Measurements from ENCODE around the gene CAPN13.

CAPN13 gene

DNA sequence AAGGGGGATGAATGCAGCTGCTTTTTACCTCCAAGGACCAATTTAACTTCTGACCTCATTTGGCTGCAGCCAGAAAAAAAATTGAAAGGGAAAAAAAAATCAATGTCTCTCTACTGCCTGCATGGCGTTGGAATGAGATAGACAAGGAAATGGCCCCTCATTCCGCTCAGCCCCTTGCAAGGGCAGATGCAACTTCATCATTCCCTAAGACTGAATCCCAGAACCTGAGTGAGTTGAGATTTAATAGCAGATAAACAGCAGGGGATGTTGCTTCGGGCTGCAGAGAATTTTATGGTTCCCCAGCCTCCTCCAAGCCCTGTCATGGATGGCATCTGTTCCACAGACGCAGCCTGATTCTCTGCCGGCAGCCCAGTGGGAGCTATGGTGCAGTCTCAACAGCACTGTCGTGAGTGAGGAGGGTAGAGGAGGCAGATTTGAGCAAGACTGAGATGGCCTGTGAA is 49.0 kb downstream of the CAPN13 start:
- H3K4me1 ChIP-seq (ENCODE audit: insufficient read depth, low read length) = no peaks in the 10 kb centered on the region
- no peaks in the 10 kb centered on the region for H4K20me1 ChIP-seq (ENCODE audit: insufficient read depth, low read length)
- no peak for ATAC-seq (ENCODE audit: insufficient read depth, low read depth)

DNA sequence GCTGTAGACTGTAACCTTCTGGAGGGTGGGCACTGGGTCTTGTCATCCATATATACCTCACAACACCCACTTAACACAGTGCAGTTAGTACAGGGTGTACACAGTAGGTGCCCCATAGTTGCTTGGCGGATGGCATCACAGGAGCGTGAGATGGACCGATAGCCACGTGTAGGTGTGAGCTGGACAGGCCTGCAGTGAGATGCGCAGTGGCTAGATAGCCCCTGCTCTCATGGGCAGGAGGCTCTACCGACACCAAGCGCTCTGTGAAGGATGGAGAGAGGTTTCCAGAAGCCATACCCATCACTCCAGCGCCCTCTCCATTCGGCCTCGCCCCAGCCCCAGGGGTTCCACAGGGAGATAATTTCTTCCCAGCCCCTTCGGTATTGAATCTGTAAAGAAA is 49.5 kb downstream of the CAPN13 start:
- TF ChIP-seq EZH2 (IDR thresholded peaks at IDR 0.05; ENCODE audit: borderline replicate concordance, low read depth, low read length, severe bottlenecking) (no peak), CTCF (IDR thresholded peaks at IDR 0.05; ENCODE audit: borderline replicate concordance, extremely low read depth, low read length, poor library complexity, severe bottlenecking) (no peak)
- no peak for ATAC-seq (ENCODE audit: insufficient read depth, low read depth)

More for the DNA sequence above, 49.0 kb downstream of the CAPN13 start:
- H3K4me3 ChIP-seq (ENCODE audit: low read depth in 1 of 2, low read length in 2 of 2) = no peak overlapping the region
- DNase-seq = no peak
- H3K4me2 ChIP-seq (ENCODE audit: insufficient read depth, low read length) = no peak overlapping the region
- TF ChIP-seq EZH2 (IDR thresholded peaks at IDR 0.05; ENCODE audit: borderline replicate concordance, low read depth, low read length, severe bottlenecking) = no peak
- TF ChIP-seq CTCF (IDR thresholded peaks at IDR 0.05; ENCODE audit: borderline replicate concordance, extremely low read depth, low read length, poor library complexity, severe bottlenecking) = no peak
- H3K27me3 ChIP-seq (ENCODE audit: insufficient read depth, low read length, poor library complexity) = no peaks in the 10 kb centered on the region
- H2AFZ ChIP-seq (ENCODE audit: low read depth, low read length) = no peak overlapping the region
- H3K9ac ChIP-seq (ENCODE audit: low read depth, low read length) = no peak overlapping the region
- no peaks in the 10 kb centered on the region for H3K36me3 ChIP-seq (ENCODE audit: insufficient read depth, low read length)
- no peak overlapping the region for H3K27ac ChIP-seq (ENCODE audit: low read length)
- no peaks in the 10 kb centered on the region for H3K79me2 ChIP-seq (ENCODE audit: insufficient read depth, low read length)
- no peaks in the 10 kb centered on the region for H3K9me3 ChIP-seq (ENCODE audit: insufficient read depth, low read length, severe bottlenecking)

DNA sequence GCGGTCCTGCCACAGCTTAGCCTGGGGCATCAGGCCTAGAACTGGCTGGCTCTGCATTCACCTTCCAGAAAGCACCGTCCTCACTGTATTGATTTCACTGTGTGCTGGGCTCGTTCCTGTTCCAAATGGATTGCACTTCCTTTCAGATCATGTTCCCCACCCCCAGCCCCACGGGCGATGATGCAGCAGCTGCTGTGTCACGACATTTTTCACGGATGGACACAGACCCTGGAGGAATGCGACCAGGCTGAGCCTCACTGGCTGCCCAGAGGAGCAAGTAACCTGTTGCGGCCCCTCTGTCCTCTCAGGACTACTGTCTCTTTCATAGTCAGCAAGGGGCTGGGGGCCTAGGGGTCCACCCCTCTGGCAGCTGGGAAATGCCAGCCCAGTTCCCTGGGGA is 50.3 kb downstream of the CAPN13 start:
- no peaks in the 10 kb centered on the region for H3K79me2 ChIP-seq (ENCODE audit: insufficient read depth, low read length)

More for the DNA sequence above, 49.5 kb downstream of the CAPN13 start:
- Histone ChIP-seq H3K4me1 (ENCODE audit: insufficient read depth, low read length) (no peaks in the 10 kb centered on the region), H2AFZ (ENCODE audit: low read depth, low read length) (no peak overlapping the region), H3K4me3 (ENCODE audit: low read depth in 1 of 2, low read length in 2 of 2) (no peak overlapping the region), H3K4me2 (ENCODE audit: insufficient read depth, low read length) (no peak overlapping the region), H3K9ac (ENCODE audit: low read depth, low read length) (no peak overlapping the region), H3K27ac (ENCODE audit: low read length) (no peak overlapping the region), H3K27me3 (ENCODE audit: insufficient read depth, low read length, poor library complexity) (no peaks in the 10 kb centered on the region), H3K79me2 (ENCODE audit: insufficient read depth, low read length) (no peaks in the 10 kb centered on the region), H3K36me3 (ENCODE audit: insufficient read depth, low read length) (no peaks in the 10 kb centered on the region), H3K9me3 (ENCODE audit: insufficient read depth, low read length, severe bottlenecking) (no peaks in the 10 kb centered on the region), H4K20me1 (ENCODE audit: insufficient read depth, low read length) (no peaks in the 10 kb centered on the region)
- DNase-seq = no peak

More for the DNA sequence above, 50.3 kb downstream of the CAPN13 start:
- peaks cover 7% of the 10 kb centered on the region for H3K27me3 ChIP-seq (ENCODE audit: insufficient read depth, low read length, poor library complexity)
- no peak for ATAC-seq (ENCODE audit: insufficient read depth, low read depth)
- H2AFZ ChIP-seq (ENCODE audit: low read depth, low read length) = no peak overlapping the region
- H3K9me3 ChIP-seq (ENCODE audit: insufficient read depth, low read length, severe bottlenecking) = no peaks in the 10 kb centered on the region
- H3K4me3 ChIP-seq (ENCODE audit: low read depth in 1 of 2, low read length in 2 of 2) = no peak overlapping the region
- H3K9ac ChIP-seq (ENCODE audit: low read depth, low read length) = no peak overlapping the region
- no peak overlapping the region for H3K27ac ChIP-seq (ENCODE audit: low read length)
- TF ChIP-seq EZH2 (IDR thresholded peaks at IDR 0.05; ENCODE audit: borderline replicate concordance, low read depth, low read length, severe bottlenecking) (no peak), CTCF (IDR thresholded peaks at IDR 0.05; ENCODE audit: borderline replicate concordance, extremely low read depth, low read length, poor library complexity, severe bottlenecking) (no peak)
- H3K36me3 ChIP-seq (ENCODE audit: insufficient read depth, low read length) = no peaks in the 10 kb centered on the region
- H3K4me2 ChIP-seq (ENCODE audit: insufficient read depth, low read length) = no peak overlapping the region
- H4K20me1 ChIP-seq (ENCODE audit: insufficient read depth, low read length) = no peaks in the 10 kb centered on the region
- H3K4me1 ChIP-seq (ENCODE audit: insufficient read depth, low read length) = no peaks in the 10 kb centered on the region
- no peak for DNase-seq
